ENCODE results near the gene ANXA6.

Gene ANXA6

DNA sequence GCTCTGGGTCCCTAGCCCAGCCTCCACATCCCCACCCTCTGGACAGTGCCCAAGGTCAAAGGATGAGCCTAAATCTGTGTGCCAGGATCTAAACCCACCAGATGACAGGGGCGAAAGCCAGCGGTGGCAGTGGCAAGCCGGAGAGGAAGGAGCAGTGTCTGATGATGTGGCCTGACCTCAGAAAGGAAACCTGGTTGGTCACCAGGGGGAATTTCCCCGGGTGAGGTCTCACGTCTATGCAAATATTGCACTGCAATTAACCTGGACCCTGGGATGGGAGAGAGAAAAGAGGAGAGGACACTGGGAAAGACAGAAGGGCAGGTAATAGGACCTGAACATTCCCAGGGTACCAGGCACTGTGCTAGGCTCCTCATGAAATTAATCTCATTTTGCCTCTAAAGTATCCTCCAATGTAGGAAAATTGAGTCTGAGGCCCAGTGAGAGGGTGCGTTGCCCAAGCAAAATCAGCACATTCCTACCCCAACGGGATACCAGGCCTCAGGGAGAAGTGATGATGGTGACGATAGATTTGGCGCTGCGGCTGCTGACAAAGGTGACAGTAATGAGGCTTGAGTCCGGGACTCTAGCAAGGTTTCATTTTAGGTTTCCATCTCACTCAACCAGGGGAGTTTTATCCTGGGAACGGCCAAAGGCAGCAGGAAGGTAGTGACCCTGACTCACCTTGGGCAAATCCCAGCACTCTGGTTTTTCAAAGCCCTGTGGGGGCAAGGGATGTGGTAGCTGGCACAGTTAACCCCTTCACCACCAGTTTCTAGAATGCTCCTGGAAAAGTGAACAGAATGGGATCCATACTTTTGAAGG is 63.3 kb downstream of the ANXA6 start:
- no peak overlapping the region for H3K9ac ChIP-seq (ENCODE audit: low read depth, low read length)
- H3K4me1 ChIP-seq (ENCODE audit: control insufficient read depth, insufficient read depth, low read length), result peaks cover 5% of the 10 kb centered on the region
- no peaks in the 10 kb centered on the region for H3K9me3 ChIP-seq (ENCODE audit: control insufficient read depth, insufficient read depth, low read length)
- no peaks in the 10 kb centered on the region for H3K36me3 ChIP-seq (ENCODE audit: control insufficient read depth, insufficient read depth, low read length)
- H3K27me3 ChIP-seq (ENCODE audit: control insufficient read depth, insufficient read depth, low read length), result no peaks in the 10 kb centered on the region
- H3K4me3 ChIP-seq (ENCODE audit: low read depth, low read length), result no peak overlapping the region

DNA sequence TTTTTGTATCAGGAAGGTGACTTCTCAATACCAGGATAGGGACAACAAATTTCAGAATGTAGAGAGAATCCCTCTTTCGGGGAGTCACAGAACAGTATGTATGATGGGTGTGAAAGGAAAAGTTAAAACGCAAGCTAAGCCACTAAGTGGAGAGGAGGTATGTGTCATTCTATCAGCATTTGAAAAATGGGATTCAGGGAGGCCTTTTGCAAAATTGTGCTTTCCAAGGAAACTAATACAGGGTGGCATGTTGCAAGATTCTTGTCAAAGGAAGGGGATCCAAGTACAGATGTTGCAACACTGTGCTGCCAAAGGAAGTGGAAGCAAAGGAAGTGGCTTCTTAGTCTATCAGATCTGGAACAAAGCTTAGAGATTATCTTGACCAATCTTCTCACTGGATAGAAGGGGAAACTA is 64.1 kb downstream of the ANXA6 start:
- H3K9ac ChIP-seq (ENCODE audit: low read depth, low read length), result no peak overlapping the region
- peaks cover 5% of the 10 kb centered on the region for H3K4me1 ChIP-seq (ENCODE audit: control insufficient read depth, insufficient read depth, low read length)
- no peaks in the 10 kb centered on the region for H3K36me3 ChIP-seq (ENCODE audit: control insufficient read depth, insufficient read depth, low read length)
- H3K9me3 ChIP-seq (ENCODE audit: control insufficient read depth, insufficient read depth, low read length), result no peaks in the 10 kb centered on the region
- H3K27me3 ChIP-seq (ENCODE audit: control insufficient read depth, insufficient read depth, low read length), result no peaks in the 10 kb centered on the region
- no peak overlapping the region for H3K4me3 ChIP-seq (ENCODE audit: low read depth, low read length)

GRCh38 chr5:151092762-151093161 is 64.8 kb downstream of the ANXA6 start:
- Histone ChIP-seq H3K9ac (ENCODE audit: low read depth, low read length) (no peak overlapping the region), H3K27me3 (ENCODE audit: control insufficient read depth, insufficient read depth, low read length) (no peaks in the 10 kb centered on the region), H3K9me3 (ENCODE audit: control insufficient read depth, insufficient read depth, low read length) (no peaks in the 10 kb centered on the region), H3K4me1 (ENCODE audit: control insufficient read depth, insufficient read depth, low read length) (peaks cover 5% of the 10 kb centered on the region), H3K36me3 (ENCODE audit: control insufficient read depth, insufficient read depth, low read length) (no peaks in the 10 kb centered on the region), H3K4me3 (ENCODE audit: low read depth, low read length) (no peak overlapping the region)

DNA sequence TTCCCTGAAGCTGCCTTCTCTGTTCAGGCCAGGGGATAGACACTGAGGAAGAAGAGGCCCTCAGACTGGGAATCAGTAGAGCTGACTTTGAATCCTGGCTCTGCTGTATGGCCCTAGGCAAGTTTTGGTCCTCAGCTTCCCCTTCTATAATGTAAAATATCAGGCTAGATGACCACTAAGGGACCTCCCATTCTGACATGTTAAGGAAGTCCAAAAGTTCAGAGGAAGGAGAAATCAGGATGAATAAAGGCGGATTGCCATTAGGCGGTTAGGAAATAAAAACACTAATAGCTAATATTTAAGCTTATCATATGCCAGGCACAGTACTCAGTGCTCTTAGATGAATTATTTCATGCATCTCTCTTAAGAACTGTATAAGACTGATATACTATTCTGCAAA is 67.9 kb downstream of the ANXA6 start:
- Histone ChIP-seq H3K4me1 (ENCODE audit: control insufficient read depth, insufficient read depth, low read length) (peaks cover 8% of the 10 kb centered on the region), H3K36me3 (ENCODE audit: control insufficient read depth, insufficient read depth, low read length) (no peaks in the 10 kb centered on the region), H3K4me3 (ENCODE audit: low read depth, low read length) (no peak overlapping the region), H3K27me3 (ENCODE audit: control insufficient read depth, insufficient read depth, low read length) (no peaks in the 10 kb centered on the region), H3K9ac (ENCODE audit: low read depth, low read length) (no peak overlapping the region), H3K9me3 (ENCODE audit: control insufficient read depth, insufficient read depth, low read length) (no peaks in the 10 kb centered on the region)

- peaks cover 8% of the 10 kb centered on the region for H3K4me1 ChIP-seq (ENCODE audit: control insufficient read depth, insufficient read depth, low read length)
- no peak overlapping the region for H3K9ac ChIP-seq (ENCODE audit: low read depth, low read length)
- no peaks in the 10 kb centered on the region for H3K27me3 ChIP-seq (ENCODE audit: control insufficient read depth, insufficient read depth, low read length)
- no peak overlapping the region for H3K4me3 ChIP-seq (ENCODE audit: low read depth, low read length)
- no peaks in the 10 kb centered on the region for H3K9me3 ChIP-seq (ENCODE audit: control insufficient read depth, insufficient read depth, low read length)
- no peaks in the 10 kb centered on the region for H3K36me3 ChIP-seq (ENCODE audit: control insufficient read depth, insufficient read depth, low read length)
These were observed 68.6 kb downstream of the ANXA6 start for GRCh38 chr5:151088986-151089385.

DNA sequence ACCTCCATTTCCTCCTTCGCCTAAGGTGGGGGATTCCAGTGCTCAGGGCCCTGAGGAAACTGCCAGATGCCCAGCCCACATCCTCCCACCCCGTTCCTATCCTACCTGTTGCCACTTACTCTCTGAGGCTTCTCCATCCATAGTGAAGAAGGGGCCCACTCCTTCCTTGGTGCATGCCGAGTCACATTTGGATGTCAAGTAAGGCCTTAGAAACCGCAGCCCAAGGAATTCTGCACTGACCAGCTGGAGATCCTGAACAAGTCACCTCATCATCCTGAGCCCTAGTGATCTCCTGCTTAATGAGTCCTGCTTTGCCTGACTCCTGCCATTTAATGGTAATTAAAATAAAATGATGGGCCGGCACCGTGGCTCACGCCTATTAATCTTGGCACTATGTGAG is 70.1 kb downstream of the ANXA6 start:
- H3K9ac ChIP-seq (ENCODE audit: low read depth, low read length), result no peak overlapping the region
- no peaks in the 10 kb centered on the region for H3K36me3 ChIP-seq (ENCODE audit: control insufficient read depth, insufficient read depth, low read length)
- H3K4me1 ChIP-seq (ENCODE audit: control insufficient read depth, insufficient read depth, low read length), result peaks cover 3% of the 10 kb centered on the region
- no peak overlapping the region for H3K4me3 ChIP-seq (ENCODE audit: low read depth, low read length)
- H3K27me3 ChIP-seq (ENCODE audit: control insufficient read depth, insufficient read depth, low read length), result no peaks in the 10 kb centered on the region
- no peaks in the 10 kb centered on the region for H3K9me3 ChIP-seq (ENCODE audit: control insufficient read depth, insufficient read depth, low read length)

DNA sequence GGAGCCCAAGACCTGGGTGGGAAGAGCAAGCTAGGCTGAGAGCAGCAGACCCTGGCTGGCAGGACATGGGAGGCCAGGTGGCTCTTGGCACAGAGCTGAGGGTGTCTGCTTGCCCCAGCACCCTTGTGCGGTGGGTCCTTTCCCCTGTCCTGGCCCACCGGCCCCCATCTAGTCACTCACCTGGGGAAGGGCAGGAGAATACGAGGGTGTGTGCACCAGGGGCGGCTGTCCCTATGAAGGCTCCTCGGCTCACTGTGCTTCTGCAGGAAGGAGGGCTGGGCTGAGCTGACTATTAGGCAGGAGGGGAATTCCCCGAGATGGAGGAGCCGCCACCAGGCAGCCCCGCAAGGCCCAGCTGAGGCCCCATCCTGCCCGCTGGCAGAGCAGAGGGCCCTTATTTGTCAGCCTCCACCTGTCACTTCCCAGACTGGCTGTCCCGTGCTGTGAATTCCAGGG is 70.6 kb downstream of the ANXA6 start:
- Histone ChIP-seq H3K27me3 (ENCODE audit: control insufficient read depth, insufficient read depth, low read length) (no peaks in the 10 kb centered on the region), H3K4me3 (ENCODE audit: low read depth, low read length) (no peak overlapping the region), H3K9ac (ENCODE audit: low read depth, low read length) (no peak overlapping the region), H3K4me1 (ENCODE audit: control insufficient read depth, insufficient read depth, low read length) (peaks cover 3% of the 10 kb centered on the region), H3K9me3 (ENCODE audit: control insufficient read depth, insufficient read depth, low read length) (no peaks in the 10 kb centered on the region), H3K36me3 (ENCODE audit: control insufficient read depth, insufficient read depth, low read length) (no peaks in the 10 kb centered on the region)

DNA sequence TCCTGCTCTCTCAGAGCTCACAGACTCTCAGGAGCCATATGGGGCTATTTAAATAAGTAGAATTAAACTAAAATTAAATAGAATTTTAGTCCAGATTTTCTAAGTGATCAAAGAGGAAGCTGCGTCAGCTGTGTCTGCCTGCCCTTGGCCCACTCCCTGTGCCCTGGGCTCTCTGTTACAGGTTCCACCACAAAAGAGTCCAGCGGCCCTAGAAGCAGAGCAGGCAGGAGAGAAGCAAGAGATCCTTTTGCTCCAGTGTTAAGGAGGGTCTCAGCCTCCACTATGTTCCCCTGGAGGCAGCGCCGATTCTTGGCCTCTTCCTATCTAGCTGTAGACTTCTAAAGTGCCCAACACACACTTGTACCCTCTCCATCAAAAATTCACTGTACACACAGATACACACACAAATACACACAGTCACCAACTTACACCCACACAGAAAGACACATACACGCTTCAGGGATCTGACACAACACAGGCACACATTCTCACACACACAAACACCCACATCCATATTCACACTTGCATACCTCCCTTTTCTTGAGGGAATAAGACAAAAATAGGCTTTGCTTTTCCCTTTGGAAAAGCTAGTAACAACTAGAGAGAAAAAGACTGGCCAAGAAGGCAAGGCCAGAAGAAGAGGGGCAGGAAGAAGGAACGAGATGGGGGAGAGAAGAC is 71.2 kb downstream of the ANXA6 start:
- H3K4me3 ChIP-seq (ENCODE audit: low read depth, low read length), result no peak overlapping the region
- no peaks in the 10 kb centered on the region for H3K27me3 ChIP-seq (ENCODE audit: control insufficient read depth, insufficient read depth, low read length)
- H3K36me3 ChIP-seq (ENCODE audit: control insufficient read depth, insufficient read depth, low read length), result no peaks in the 10 kb centered on the region
- H3K4me1 ChIP-seq (ENCODE audit: control insufficient read depth, insufficient read depth, low read length), result peaks cover 3% of the 10 kb centered on the region
- H3K9ac ChIP-seq (ENCODE audit: low read depth, low read length), result no peak overlapping the region
- no peaks in the 10 kb centered on the region for H3K9me3 ChIP-seq (ENCODE audit: control insufficient read depth, insufficient read depth, low read length)

- Histone ChIP-seq H3K4me3 (ENCODE audit: low read depth, low read length) (no peak overlapping the region), H3K9ac (ENCODE audit: low read depth, low read length) (peak overlapping the region; percentile 37), H3K27me3 (ENCODE audit: control insufficient read depth, insufficient read depth, low read length) (no peaks in the 10 kb centered on the region), H3K4me1 (ENCODE audit: control insufficient read depth, insufficient read depth, low read length) (peaks cover 3% of the 10 kb centered on the region), H3K9me3 (ENCODE audit: control insufficient read depth, insufficient read depth, low read length) (no peaks in the 10 kb centered on the region), H3K36me3 (ENCODE audit: control insufficient read depth, insufficient read depth, low read length) (no peaks in the 10 kb centered on the region)
These were observed 72.0 kb downstream of the ANXA6 start for GRCh38 chr5:151085517-151086041.

DNA sequence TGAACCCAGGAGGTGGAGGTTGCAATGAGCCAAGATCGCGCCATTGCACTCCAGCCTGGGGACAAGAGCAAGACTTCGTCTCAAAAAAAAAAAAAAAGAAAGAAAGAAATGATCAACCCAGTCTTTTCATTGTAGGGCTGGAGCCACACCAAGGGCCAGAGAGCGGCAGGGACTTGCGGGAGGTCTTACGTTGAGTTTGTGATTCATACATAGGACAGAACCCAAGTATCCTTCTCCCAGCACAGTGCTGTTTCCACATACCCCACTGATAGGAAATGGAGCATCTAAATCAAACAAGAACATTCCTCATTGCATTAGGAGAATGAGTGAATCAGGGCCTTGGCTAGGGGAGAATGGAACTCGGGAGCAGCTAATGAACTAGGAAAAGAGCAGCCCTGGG is 73.2 kb downstream of the ANXA6 start:
- Histone ChIP-seq H3K9ac (ENCODE audit: low read depth, low read length) (no peak overlapping the region), H3K4me1 (ENCODE audit: control insufficient read depth, insufficient read depth, low read length) (peaks cover 8% of the 10 kb centered on the region), H3K4me3 (ENCODE audit: low read depth, low read length) (no peak overlapping the region), H3K27me3 (ENCODE audit: control insufficient read depth, insufficient read depth, low read length) (peaks cover 4% of the 10 kb centered on the region), H3K36me3 (ENCODE audit: control insufficient read depth, insufficient read depth, low read length) (no peaks in the 10 kb centered on the region), H3K9me3 (ENCODE audit: control insufficient read depth, insufficient read depth, low read length) (no peaks in the 10 kb centered on the region)

DNA sequence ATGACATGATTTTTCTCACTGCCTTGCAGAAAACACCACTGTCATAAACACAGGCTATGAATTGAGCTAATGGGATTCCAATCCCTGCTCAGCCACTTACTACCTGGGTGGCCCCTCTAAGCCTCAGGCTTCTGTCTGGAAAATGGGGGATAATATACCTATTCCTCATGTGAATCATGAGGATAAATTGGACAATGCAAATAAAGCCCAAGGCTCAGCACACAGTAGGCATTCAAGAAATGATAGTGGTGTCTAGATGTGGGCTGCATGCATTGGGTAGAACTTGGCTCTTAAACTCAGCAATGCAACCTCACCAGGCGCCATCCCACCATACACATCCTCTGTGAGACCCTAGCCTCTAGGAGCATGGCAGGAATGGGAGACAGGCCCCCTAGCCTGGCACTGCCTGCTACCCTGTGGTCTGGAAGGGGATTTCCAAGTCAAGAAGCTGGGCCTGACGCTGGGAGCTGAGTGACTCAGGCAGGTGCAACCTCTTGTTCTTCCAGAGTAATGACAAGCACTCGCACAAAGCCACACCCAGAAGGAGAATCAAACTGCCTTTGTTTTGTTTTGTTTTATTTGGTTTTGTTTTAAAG is 74.4 kb downstream of the ANXA6 start:
- H3K27me3 ChIP-seq (ENCODE audit: control insufficient read depth, insufficient read depth, low read length), result peaks cover 4% of the 10 kb centered on the region
- H3K9me3 ChIP-seq (ENCODE audit: control insufficient read depth, insufficient read depth, low read length), result no peaks in the 10 kb centered on the region
- peaks cover 8% of the 10 kb centered on the region for H3K4me1 ChIP-seq (ENCODE audit: control insufficient read depth, insufficient read depth, low read length)
- no peak overlapping the region for H3K9ac ChIP-seq (ENCODE audit: low read depth, low read length)
- H3K4me3 ChIP-seq (ENCODE audit: low read depth, low read length), result no peak overlapping the region
- no peaks in the 10 kb centered on the region for H3K36me3 ChIP-seq (ENCODE audit: control insufficient read depth, insufficient read depth, low read length)
